ENCODE measurements around the gene TCF20.

TCF20 gene
- total RNA-seq, result 163 to 262 (median 221) reads per million in 4 experiments

- DNase-seq, result peak; percentile 69
Measured at GRCh38 chr22:42270510-42271190, at the start of gene TCF20. TCF20 (minus strand) TSS chr22:42270653; CDS start chr22:42215305, 55,348 bp downstream.

DNA sequence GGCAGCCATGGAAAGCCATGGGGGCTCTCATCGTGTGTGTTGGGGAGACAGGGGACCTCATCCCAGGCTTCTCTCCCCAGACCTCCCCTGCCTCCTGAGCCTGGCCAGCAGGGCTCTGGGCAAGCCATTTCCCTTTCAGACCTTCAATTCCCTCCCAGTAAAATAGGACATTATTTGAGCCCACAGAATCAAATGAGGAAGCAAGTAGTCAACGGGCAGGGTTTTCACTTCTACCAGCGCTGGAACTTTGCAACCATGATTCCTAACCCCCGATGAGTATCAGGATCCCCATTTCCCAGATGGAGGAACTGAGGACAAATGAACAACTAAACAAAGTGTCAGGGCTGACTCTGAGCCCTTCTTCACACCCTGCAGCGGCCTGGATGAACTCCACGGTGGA, 48.9 kb upstream of the TCF20 start:
- no peak for DNase-seq

- no peak for DNase-seq
Measured at GRCh38 chr22:42318967-42319366, 48.5 kb upstream of the TCF20 start.

- no peak for DNase-seq
Measured at GRCh38 chr22:42317691-42318547, 47.5 kb upstream of the TCF20 start.

DNA sequence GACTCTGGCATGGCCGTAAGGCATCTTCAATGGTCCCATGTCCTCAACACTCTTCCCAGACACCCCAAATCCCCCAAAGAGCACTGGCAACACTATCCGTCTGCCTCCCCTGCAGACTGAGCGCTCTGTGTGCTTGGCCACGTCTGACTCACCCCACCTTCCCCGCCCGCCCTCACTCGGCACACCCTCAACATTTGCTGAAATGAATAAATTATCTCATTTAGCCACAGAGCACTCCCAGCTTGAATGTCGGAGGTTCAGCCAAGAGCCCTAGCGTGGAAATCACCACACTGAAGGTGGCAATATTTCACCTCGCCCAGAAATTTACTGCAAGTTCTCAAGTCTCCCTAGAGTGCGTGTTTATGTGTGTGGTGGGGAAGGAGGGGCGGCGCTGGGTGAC, 46.6 kb upstream of the TCF20 start:
- DNase-seq, result no peak

- DNase-seq, result no peak
Measured at GRCh38 chr22:42315392-42315756, 44.9 kb upstream of the TCF20 start.

DNA sequence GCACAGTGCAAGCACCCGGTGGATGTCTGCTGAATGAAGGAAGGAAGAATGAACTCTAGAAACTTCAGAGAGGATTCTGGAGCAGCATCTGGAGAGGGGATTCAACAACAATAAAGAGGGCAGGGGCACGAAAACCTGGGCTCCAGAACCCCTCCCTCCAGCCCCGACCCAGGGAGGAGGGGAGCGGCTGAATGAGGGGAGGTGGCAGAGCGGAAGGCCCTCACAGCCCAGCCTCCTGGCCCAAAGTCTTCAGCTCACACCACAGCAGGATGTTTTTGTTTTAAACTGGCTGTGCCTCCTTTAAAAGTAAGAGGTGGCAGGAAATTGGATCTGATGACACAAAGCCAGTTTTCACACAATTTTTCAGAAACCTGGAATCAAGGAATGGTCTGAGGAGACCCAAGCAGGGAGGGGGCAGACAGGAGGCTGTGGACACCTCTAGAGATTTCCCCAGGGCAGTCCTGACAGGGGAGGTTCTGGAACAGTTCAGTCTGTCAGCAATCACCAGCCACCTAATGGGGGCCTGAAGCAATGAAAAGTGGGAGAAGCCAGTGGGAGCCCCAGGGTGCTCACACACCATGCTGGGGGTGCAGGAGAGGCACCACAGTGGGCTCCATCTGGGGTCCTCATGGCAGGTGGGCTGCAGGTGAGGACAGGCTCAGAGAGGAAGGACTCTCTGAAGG, 44.4 kb upstream of the TCF20 start:
- no peak for DNase-seq

GRCh38 chr22:42313804-42314581, 43.5 kb upstream of the TCF20 start:
- DNase-seq, result peak; percentile 16

DNA sequence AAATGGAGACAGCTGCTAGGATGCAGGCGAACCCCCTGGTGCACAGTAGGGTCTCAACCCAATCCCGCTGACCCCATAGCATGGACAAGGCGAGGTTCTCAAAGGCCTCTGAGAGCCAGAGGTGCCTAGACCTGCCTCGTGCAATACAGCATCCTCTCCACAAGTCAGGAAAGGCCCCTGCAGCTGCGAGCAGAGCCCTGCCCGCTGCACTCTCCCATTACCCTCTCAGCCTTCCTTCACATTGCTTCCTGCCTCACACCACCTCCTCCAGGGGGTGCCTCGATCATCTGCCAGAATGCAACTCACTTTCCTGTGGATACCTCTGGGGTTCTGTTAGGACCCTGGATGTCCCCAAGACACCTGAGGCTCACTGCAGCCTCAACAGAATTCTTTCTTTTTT, 42.8 kb upstream of the TCF20 start:
- no peak for DNase-seq

DNA sequence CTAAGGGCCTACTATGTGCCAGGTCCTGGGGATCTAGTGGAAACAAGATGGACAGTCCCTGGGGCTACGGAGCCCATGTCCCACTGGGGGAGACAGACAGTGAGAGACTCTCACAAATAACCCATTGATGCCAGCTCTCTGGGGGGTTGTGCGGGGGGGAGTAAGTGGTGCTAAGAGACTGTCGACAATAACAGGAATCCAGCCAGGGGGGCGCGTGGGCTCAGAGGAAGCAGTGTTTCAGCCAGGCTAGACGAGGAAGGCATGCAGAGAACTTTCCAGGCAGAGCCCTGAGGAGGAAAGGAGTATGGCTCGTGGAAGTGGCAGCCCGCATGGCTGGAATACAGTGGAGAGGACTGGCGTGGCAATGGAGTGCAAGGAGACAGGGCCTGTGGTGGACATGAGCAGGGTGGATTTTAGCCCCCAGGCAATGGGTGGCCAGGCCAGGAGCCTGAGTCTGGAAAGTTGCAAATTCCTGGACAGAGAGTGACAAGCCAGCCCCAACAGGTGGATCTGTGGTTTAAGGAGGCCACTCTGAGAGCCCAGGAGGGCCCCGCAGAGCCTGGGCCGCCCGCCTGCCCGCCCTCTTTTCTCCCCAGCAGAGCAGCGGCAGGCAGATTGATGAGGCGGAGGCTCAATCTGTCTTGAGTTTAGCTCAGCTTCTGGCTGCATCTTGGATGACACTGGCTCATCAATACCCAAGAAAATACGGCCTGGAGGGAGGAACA, 40.0 kb upstream of the TCF20 start:
- no peak for DNase-seq

DNA sequence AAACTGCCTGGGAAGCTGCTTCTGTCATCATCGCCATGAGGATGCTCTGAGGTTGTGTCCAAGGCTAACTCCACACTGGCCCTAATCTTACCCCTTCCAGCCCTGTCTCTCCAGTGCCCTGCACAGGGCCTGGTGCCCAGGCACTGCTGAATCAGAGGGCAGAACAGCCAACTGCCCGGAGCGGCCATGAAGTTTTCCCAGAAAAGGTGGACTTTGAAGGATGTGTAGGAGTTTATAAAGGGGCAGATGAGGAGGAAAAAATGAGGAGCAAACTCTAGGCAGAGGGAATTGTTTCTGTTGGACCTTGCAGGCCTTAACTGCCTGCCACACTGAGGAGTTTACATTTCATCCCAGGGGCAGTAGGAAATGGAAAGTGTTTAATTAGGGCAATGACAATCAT, 39.4 kb upstream of the TCF20 start:
- DNase-seq, result no peak

DNA sequence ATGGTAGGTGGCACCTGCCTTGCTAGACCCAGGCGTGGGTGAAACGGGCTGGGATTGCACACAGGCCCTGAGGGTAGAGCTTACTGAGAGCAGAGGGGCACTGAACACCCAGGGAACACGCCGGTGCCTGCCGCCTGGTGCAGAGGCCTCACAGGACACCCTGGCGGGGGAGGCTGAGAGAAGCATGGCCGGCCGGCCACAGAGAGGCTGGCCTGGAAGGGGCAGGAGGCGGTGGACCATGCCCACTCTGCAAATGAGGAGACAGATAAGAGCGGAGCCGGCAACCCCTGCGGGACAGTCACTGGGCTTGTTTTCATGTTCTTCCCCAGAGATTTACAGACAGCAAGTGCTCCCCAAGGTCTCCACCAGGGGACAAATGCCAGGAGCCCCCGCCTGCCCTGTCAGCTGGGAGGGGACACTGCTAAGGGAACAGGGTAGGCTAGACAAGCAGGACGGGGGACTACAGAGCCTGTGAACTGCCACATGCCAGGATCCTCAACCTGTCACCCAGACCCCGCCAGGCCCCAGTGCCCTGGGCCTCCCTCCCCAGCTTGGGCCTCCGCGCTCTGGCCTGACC, 38.5 kb upstream of the TCF20 start:
- DNase-seq, result no peak

- DNase-seq, result no peak
Measured at GRCh38 chr22:42307806-42308563, 37.5 kb upstream of the TCF20 start.

- DNase-seq, result no peak
Measured at GRCh38 chr22:42306010-42306409, 35.6 kb upstream of the TCF20 start.

DNA sequence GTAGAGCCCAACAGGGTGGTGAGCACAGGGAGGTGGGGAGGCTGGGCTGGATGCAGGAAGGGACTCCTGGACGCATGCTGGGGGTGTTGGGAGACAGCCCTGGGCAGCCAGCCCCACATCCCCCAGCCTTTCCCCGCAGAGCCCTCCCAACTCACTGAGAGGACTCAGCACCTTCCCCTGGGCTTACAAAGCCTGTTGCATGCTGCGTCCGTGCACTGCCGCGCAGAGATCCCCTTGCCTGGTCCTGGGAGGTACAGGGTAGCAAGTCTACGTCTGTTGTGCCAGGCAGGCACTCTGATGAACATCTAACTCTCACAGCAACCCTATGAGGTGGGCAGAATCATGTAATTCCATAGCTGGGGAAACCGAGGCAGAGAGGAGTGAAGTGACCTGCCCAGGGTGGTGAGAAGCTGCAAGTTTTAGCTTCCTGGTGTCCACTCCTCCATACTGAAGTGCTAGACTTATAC, 33.9 kb upstream of the TCF20 start:
- DNase-seq, result no peak

GRCh38 chr22:42303396-42304323, 33.2 kb upstream of the TCF20 start:
- no peak for DNase-seq

- no peak for DNase-seq
Measured at GRCh38 chr22:42301742-42302102, 31.3 kb upstream of the TCF20 start.

GRCh38 chr22:42301077-42301741, 30.8 kb upstream of the TCF20 start:
- DNase-seq, result no peak

Data from effector CD8-positive, alpha-beta T cell (primary cell).